Hematopoietic multipotent progenitor cell treated with erythropoietin and hydrocortisone succinate and interleukin-3 and kit ligand, for 8 days (in vitro differentiated cells): ENCODE data around the gene SOX21.

Experiments used
- DNase-seq: peaks from one replicate; pipeline ENCODE4 v3.0.0-alpha.2; 2015

Gene SOX21

DNA sequence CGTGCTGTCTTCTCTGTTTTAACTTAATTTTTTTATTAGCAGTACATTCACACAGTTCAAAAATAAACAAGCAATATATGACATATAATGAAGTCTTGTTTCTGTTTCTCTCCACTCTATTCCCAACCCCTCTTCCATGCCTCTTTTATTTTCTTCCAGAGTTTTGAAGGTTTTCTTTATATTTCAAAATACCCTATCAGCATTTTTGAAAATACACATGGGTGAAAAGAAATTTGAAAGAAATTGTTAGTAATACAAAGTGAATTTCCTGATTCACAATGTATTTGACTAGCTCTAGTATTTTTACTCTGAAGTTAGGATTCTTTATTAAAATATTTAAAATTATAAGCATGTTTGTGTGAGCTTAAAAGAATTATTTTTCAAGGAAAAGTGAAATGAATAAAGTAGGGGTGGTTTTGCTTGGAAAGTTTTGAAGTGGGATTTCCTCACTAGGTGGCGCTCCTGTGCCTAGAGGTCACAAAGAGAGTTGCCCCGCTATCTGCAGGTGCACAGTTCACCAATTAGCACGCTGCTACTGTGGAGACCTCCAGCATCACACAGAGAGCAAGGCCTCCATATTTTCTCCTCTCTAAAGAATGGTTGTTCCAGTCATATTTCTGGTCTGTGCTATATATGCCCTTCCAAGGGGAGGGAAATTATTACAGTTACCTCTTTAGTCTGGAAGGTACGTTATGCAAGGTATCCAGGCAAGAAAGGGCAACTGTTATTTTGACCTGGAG lies 37.6 kb downstream of the SOX21 start:
- peak; percentile 88 for DNase-seq

DNA sequence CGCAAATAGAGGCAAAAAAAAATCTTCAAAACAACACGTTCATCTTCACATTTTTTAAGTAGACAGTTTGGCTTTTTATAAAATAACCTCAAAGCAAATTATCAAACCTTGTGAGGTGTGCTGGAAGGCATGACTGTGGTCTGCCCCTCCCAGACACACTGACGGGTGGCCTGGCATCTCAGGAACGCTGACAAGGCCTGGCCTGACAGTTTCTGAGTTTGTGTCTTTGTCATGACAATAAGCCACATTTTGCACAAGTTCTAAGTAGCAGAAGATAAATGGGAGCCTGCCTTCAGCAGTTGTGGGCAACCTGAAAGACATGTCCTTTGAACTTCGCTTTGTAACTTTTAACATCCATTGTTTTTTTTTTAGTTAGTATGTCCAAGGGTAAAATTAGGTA lies 38.5 kb downstream of the SOX21 start:
- peak; percentile 70 for DNase-seq

DNA sequence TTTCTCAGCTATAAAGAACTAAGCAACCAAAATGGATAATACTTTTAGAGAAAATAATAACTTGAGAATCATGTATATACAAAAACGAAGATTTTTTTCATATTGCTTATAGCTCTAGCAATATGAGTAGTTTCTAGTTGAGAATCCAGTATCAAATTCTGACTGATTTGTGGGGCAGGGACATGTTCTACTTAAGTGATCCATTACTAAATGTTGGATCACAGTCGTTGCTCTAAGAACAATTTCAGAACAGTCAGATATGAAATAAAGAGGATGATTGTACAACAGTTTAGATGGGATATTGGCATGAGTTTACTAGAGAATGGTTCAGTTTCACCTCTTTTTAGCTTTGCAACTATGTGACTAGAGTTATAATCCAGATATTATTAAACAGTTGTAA lies 39.9 kb downstream of the SOX21 start:
- no peak for DNase-seq

DNA sequence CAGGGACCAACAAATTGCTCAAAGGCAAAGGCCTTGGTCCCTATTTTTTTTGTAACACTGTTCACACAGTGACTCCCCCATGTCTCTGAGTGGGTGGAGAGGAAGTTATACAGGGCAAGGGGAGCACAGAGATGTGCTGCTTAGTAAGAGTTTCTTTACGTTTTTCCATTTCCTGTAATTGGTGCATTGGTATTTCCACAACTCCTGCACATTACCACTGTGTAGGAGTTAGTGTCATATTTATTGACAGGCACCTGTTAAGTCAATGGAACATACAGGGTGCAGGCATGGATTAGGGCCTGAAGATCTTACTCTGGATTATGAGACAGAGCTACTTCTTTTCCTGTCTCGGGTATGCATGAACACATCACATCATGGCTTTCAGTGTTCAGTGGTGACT lies 45.2 kb downstream of the SOX21 start:
- no peak for DNase-seq

DNA sequence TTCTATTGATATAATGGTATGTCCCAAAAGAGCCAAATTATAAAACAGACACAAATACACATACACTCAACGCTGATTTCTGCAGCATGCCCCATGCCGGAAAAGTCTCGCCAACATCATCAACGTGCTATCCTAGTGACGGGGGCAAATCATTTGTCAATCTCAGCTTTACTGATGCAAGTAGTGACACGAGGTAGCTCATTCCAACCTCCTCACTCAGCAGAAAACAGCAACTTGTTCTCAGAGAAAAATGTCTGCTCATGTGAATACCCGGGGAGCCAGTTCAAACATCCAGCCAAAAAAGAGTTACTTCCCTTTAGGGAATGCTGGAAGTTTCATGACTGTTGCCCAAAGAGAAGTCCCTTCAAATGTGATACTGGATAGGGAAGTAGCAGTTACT lies 46.3 kb downstream of the SOX21 start:
- DNase-seq, result no peak

DNA sequence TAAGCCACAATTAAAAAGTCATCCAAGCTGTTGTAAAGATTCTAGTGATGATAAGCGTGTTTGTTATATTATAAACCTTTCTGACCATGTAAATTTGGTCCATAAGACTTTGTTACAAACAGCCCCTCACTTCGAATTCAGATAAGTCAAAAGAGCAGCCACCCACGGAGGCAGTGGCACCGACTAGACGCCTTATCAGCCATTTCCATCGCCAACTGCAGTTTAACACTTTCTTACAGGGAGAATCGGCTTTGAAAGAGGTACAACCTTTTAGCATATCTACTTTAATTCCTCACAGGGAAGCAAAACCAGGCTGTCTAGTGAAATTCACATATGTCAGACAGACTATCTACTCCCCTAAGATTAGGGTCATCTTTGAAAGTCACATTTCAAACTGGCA lies 47.5 kb downstream of the SOX21 start:
- peak; percentile 77 for DNase-seq

DNA sequence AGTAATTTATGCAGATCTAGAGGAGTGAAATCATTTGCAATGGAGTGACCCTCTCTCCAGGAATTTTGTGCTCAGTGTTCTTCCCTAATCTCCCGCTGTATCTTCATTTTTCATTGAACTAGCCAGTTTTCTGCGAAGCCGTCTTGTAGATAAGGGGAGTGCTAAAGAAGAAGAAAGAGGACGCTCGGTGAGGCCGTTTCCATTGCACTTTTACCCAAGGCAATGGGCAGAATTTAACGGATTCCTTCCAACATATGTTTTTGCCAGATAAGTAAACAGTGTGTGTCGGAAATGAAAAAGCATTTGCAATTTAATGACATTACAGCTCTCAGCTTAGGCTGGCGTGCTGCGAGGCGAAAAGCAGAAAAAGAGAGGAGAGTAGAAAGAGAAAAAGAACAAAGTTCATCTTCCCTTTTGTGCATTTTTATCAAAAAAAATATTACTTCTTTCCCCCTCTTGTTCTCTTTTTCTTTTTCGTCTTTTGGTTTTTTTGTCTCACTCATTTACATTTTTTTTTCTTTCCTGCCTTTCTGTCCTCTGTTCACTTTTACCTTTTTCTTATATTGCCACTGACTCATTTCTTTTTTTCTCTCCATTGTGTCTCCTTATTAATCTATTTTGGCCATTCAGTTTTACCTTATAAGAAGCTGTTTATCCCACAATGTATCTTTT lies 49.9 kb downstream of the SOX21 start:
- peak; percentile 99 for DNase-seq

DNA sequence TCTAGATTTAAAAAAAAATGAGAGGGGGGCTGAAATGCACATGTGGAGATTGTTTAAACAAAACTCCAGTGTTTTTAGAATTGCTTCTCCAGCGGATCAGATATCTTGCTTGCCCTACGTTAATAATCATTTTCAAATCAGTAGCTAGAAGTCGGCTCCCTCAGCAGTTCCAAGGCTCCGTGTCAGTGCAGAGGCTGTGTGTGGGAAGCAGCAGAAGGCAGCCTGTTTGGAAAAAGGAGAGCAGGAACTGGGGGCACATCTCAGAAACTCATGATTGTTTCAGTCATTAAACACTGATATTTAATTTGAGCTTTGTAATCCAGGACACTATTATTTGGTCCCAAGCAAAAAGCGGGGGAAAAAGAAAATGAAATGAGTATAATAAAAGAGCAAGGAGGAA lies 50.9 kb downstream of the SOX21 start:
- DNase-seq, result no peak

DNA sequence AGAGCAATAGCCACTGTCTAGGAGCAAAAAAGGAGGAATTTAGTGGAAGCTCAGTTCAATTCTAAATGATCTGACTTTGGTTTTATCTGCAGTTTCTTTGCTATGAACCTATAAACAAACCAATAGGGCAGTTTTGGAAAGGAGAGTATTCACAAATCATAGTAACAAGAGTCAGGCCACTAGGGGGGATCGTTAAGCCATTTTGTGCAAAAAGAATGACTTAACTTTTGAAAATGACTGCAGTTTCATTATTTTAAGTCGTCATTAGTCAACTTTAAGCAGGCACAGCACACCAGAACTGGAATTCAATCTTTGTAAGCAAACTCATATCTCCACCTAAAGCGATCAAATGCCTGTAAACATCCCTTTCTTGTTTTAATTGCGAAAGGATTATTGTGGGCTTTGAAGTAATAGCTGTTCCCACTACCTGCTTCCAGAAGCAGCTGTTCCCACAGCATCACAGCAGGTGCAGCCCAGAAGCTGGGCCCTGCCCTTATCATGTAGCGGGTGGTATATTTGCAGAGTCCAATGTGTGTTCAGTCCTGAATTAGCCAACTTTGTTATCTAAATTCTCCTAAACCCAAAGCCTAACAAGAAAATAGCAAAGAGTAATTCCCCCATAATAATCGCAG lies 51.5 kb downstream of the SOX21 start:
- peak; percentile 86 for DNase-seq
